H1 (cell line): ENCODE data around the gene UPK3B. TPM values are rescaled to one million over a fixed set of nuclear protein-coding genes. Genes with fewer than 3 reads are reported as not detected.

ENCODE experiments used
- ASH2L ChIP-seq: fragments of 200-600, 300-600 bp; sonication (generic); IDR thresholded peaks from one replicate; pipeline ENCODE4 v1.7.1; 2017; ENCODE audit warnings: low read length
- ATF2 ChIP-seq: IDR thresholded peaks from 2 replicates; pipeline ENCODE4 v1.6.1; 2012; ENCODE audit warnings: low read length, inconsistent platforms
- BACH1 ChIP-seq: IDR thresholded peaks from 2 replicates; pipeline ENCODE4 v1.6.1; 2012; ENCODE audit warnings: low read length, improper control_type of control experiment
- CBX8 ChIP-seq: fragments of 300-800, 300-1000 bp; sonication (generic); IDR thresholded peaks from 2 replicates; pipeline ENCODE4 v1.7.1; 2016; ENCODE audit warnings: low read depth, low read length, borderline replicate concordance
- CTBP2 ChIP-seq: IDR thresholded peaks from 2 replicates; pipeline ENCODE4 v1.7.0; 2011; ENCODE audit warnings: borderline replicate concordance, mild to moderate bottlenecking, moderate library complexity, mixed read lengths, low read length; ENCODE audit not compliant: insufficient read depth, insufficient read length
- CTCF ChIP-seq, 3 experiments: IDR thresholded peaks; 1 replicate in 2 of 3; 2 replicates in 1 of 3; pipeline versions ENCODE4 v1.5.1 to v1.6.1; 2011; ENCODE audit warnings: low read length in 3 of 3, mild to moderate bottlenecking in 3 of 3, inconsistent platforms in 2 of 3, low read depth in 1 of 3, moderate library complexity in 1 of 3; ENCODE audit not compliant: insufficient read depth in 1 of 3; ENCODE audit errors: control extremely low read depth in 1 of 3
- HDAC2 ChIP-seq, 2 experiments: fragments of 300-600 bp in 1 of 2; sonication (generic) in 1 of 2; IDR thresholded peaks; 2 replicates each; pipeline ENCODE4 v1.6.1; 2011 to 2012; ENCODE audit warnings: low read depth in 2 of 2, low read length in 2 of 2, mild to moderate bottlenecking in 2 of 2, moderate library complexity in 2 of 2, borderline replicate concordance in 1 of 2, inconsistent platforms in 1 of 2
- KDM5A ChIP-seq: fragments of 200-600 bp; IDR thresholded peaks from 2 replicates; pipeline ENCODE4 v1.7.1; 2012; ENCODE audit warnings: mild to moderate bottlenecking, low read length, inconsistent platforms, mixed read lengths
- MAX ChIP-seq: IDR thresholded peaks from 2 replicates; pipeline ENCODE4 v1.6.1; 2012; ENCODE audit warnings: inconsistent platforms
- RAD21 ChIP-seq, 2 experiments: IDR thresholded peaks in 1 of 2; conservative IDR thresholded peaks in 1 of 2; 2 replicates each; pipeline ENCODE4 v1.6.1; 2011; ENCODE audit warnings: low read depth in 2 of 2, low read length in 2 of 2, improper control_type of control experiment in 1 of 2, inconsistent platforms in 1 of 2, mild to moderate bottlenecking in 1 of 2, moderate library complexity in 1 of 2
- SIRT6 ChIP-seq: IDR thresholded peaks from one replicate; pipeline ENCODE4 v1.7.1; 2012; ENCODE audit warnings: low read length, inconsistent platforms
- SIX5 ChIP-seq: IDR thresholded peaks from 2 replicates; pipeline ENCODE4 v1.6.1; 2011; ENCODE audit warnings: mild to moderate bottlenecking, low read depth, low read length
- SP2 ChIP-seq: IDR thresholded peaks from 2 replicates; pipeline ENCODE4 v1.6.1; 2012; ENCODE audit warnings: mild to moderate bottlenecking, low read length, inconsistent platforms
- SP4 ChIP-seq: IDR thresholded peaks from 2 replicates; pipeline ENCODE4 v1.6.1; 2012; ENCODE audit warnings: low read length, inconsistent platforms
- TAF7 ChIP-seq: optimal IDR thresholded peaks from 2 replicates; pipeline ENCODE3; 2011; ENCODE audit warnings: low read depth, mild to moderate bottlenecking, inconsistent platforms, low read length, moderate library complexity, borderline replicate concordance
- TBP ChIP-seq: IDR thresholded peaks from 2 replicates; pipeline ENCODE4 v1.6.1; 2011; ENCODE audit warnings: low read depth, low read length, improper control_type of control experiment
- TEAD4 ChIP-seq: IDR thresholded peaks from 2 replicates; pipeline ENCODE4 v1.6.1; 2012; ENCODE audit warnings: low read depth, low read length, inconsistent platforms, mixed read lengths
- ZNF274 ChIP-seq: IDR thresholded peaks from 2 replicates; pipeline ENCODE4 v1.7.0; 2012; ENCODE audit warnings: low read length, borderline replicate concordance; ENCODE audit errors: extremely low read depth
- polyA plus RNA-seq, 7 experiments: library from polyadenylated mRNA; depleted of rRNA in 3 of 7; stranded (reverse) in 5 of 7; unstranded in 2 of 7; fragments of >200 nt in 5 of 7; fragments of 200-250 nt in 2 of 7; gene quantifications; 1 replicate in 5 of 7; 2 replicates in 1 of 7; 4 replicates in 1 of 7; pipeline versions ENCODE4 v1.2.1 to v1.2.3, GENCODE V29; 2011 to 2013; ENCODE audit warnings: missing spikeins in 2 of 7, mixed read lengths in 2 of 7
- total RNA-seq: library from RNA; stranded (reverse); fragmentation: NEBNext Ultra II Directional; extraction: Animal tissue kit (Norgen Biotek cat#: 25700); gene quantifications from 2 replicates; pipeline ENCODE4 v1.2.1, GENCODE V29; 2021

Gene UPK3B
- total and polyA plus RNA-seq, 2 of the 8 experiments (the other 6 are each of a cell fraction or from before 2014, with no cell fraction given): 5.9 to 20.6 TPM

GRCh38 chr7:76509931-76510877 lies at the start of gene UPK3B (continued):
- 0 out of 4 replicates have a peak, but pooled peaks of 1 of the 2 experiments have one; percentile 29 for TF ChIP-seq HDAC2 (IDR thresholded peaks at IDR 0.05; ENCODE audit: borderline replicate concordance in 1 of 2, low read depth in 2 of 2, low read length in 2 of 2)
- TF ChIP-seq SIRT6: no peak
- peak; percentile 96 for TF ChIP-seq TEAD4
- no peak for TF ChIP-seq ATF2
- no peak for TF ChIP-seq SP2
- TF ChIP-seq KDM5A: no peak
- peak; percentile 33 for TF ChIP-seq ASH2L
- TF ChIP-seq TAF7: no peak
- no peak for TF ChIP-seq SP4
- TF ChIP-seq CBX8: no peak
- no peak for TF ChIP-seq ZNF274
- no peak for TF ChIP-seq SIX5
- TF ChIP-seq TBP: no peak
- no peak for TF ChIP-seq CTBP2
- TF ChIP-seq BACH1: peak; percentile 37; the same call in 1 of the 2 replicates
- TF ChIP-seq MAX: peak; percentile 54; the same call in 1 of the 2 replicates
- peak; percentile 41 to 51; a peak in 3 of 4 replicates for TF ChIP-seq RAD21 (IDR thresholded peaks at IDR 0.05 in 1 of 2, conservative IDR thresholded peaks at IDR 0.05 in 1 of 2; ENCODE audit: low read depth in 2 of 2, low read length in 2 of 2)
- peak in 2 of 3 experiments; percentile 30 to 33; a peak in 2 of 4 replicates for TF ChIP-seq CTCF (IDR thresholded peaks at IDR 0.05; ENCODE audit: control extremely low read depth in 1 of 3, insufficient read depth in 1 of 3, low read depth in 1 of 3, low read length in 3 of 3)
